ENCODE data around the gene MRI1.
A peak's percentile ranks its signal among the peaks of the same experiment; 100 is the strongest.

DNA sequence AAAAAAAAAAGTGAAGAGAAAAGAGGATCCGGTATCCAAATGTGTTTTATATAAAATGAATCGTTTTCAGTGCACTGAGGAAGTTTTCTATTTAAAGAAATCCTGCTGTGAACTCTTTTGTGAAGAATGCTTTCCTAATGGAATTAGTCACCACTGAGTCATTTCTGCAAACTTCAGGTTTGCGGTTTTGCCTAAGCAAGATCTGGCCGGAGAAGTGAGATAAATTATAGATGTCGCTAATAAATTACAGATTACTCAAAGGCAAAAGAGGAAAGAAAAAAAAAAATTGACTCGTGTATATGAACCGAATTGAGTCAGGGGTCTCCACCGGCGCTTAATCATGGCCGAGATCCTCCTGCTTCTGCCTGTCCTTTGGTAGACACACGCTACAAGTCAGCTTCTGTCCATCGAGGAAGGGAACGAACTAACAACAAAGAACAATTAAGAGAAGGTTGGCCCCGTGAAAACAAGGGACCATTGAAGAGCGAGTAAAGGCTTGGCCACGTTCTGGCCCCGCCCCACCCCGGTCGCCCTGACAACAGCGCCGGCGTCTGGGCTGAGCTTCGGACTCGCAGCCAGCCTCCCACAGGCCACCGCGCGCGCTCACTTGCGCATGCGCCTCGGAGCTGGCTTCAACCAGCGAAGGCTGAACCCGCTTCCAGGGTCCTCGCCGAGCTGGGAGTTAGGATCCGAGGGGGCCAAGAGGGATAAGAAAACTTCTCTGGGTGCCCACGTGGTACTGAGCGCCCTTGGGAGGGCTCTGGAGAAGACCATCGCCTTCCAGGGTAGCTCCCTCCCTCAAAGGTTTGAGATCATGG is 33.0 kb upstream of the MRI1 start:
- TF ChIP-seq POLR2AphosphoS5 (IDR thresholded peaks at IDR 0.05) (peak; percentile 54 to 59), EP300 (IDR thresholded peaks at IDR 0.05) (no peak)
- TF ChIP-seq, protein P1, sequence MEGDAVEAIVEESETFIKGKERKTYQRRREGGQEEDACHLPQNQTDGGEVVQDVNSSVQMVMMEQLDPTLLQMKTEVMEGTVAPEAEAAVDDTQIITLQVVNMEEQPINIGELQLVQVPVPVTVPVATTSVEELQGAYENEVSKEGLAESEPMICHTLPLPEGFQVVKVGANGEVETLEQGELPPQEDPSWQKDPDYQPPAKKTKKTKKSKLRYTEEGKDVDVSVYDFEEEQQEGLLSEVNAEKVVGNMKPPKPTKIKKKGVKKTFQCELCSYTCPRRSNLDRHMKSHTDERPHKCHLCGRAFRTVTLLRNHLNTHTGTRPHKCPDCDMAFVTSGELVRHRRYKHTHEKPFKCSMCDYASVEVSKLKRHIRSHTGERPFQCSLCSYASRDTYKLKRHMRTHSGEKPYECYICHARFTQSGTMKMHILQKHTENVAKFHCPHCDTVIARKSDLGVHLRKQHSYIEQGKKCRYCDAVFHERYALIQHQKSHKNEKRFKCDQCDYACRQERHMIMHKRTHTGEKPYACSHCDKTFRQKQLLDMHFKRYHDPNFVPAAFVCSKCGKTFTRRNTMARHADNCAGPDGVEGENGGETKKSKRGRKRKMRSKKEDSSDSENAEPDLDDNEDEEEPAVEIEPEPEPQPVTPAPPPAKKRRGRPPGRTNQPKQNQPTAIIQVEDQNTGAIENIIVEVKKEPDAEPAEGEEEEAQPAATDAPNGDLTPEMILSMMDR (IDR thresholded peaks at IDR 0.05): peak in 1 of 6 experiments; percentile 29
